HCT116 (cell line): ENCODE data around the gene SLC37A3. TPM values are rescaled to one million over a fixed set of nuclear protein-coding genes. Genes with fewer than 3 reads are reported as not detected.

Experiments used
- ATAC-seq: fragments of 200-7000 bp; cut with Tn5 transposase; 2 replicates; pipeline ENCODE4 v1.9.1; 2020; ENCODE audit warnings: mild to moderate bottlenecking, moderate library complexity
- BruUV-seq: library from RNA; stranded (reverse); fragments of 400-500 nt; replicated peaks from 2 replicates; lab custom pipeline; 2021; lab: Mats Ljungman, UMichigan
- CTCF ChIA-PET: fragments of 300-600 bp; sonication (Branson Sonifier 250); formaldehyde crosslinking; loops from one replicate; lab custom pipeline; 2021; ENCODE audit warnings: antibody characterized with exemption; lab: Charles Lee
- POLR2A ChIA-PET: fragments of 300-600, 350-600 bp; sonication (Branson Sonifier 250); formaldehyde crosslinking; loops from one replicate; lab custom pipeline; 2021; ENCODE audit warnings: antibody characterized with exemption; lab: Charles Lee
- RAD21 ChIA-PET, 2 experiments: fragments of 300-600 bp; sonication (Branson Sonifier 250); formaldehyde crosslinking; loops; one replicate each; lab custom pipeline; 2023; ENCODE audit warnings: low total read pairs in 2 of 2; ENCODE audit not compliant: uncharacterized antibody in 2 of 2, unreplicated experiment in 2 of 2, low non-redundant PET in 1 of 2; lab: Charles Lee
- DNase-seq: peaks from one replicate; pipeline ENCODE4 v3.0.0-alpha.2; 2010; ENCODE audit warnings: low read depth, low spot score
- H2AFZ ChIP-seq: fragments of 200-600 bp; shearing (Covaris generic), sonication (generic); 2 replicates; pipeline ENCODE4 v1.6.1; 2017; ENCODE audit warnings: low read depth, mixed run types, mixed read lengths, antibody characterized with exemption, low read length; ENCODE audit not compliant: poor library complexity, severe bottlenecking
- H3K27ac ChIP-seq: 2 replicates; pipeline ENCODE4 v1.5.1; 2012; ENCODE audit warnings: low read depth, low read length
- H3K27me3 ChIP-seq: fragments of 200-600 bp; sonication (generic); 2 replicates; pipeline ENCODE4 v1.6.1; 2016; ENCODE audit warnings: mixed run types, low read length, mixed read lengths; ENCODE audit not compliant: insufficient read depth
- H3K36me3 ChIP-seq, 2 experiments: fragments of 200-500 bp in 1 of 2; fragments of 200-600 bp in 1 of 2; sonication (Bioruptor generic) in 1 of 2; sonication (generic) in 1 of 2; 2 replicates each; pipeline versions ENCODE4 v1.5.1 to v1.6.1; 2014 to 2016; ENCODE audit warnings: low read length in 2 of 2, inconsistent platforms in 1 of 2, mixed read lengths in 1 of 2, mixed run types in 1 of 2; ENCODE audit not compliant: insufficient read depth in 2 of 2, control insufficient read depth in 1 of 2
- H3K4me1 ChIP-seq, 2 experiments: fragments of 200-600 bp in 1 of 2; sonication (generic) in 1 of 2; 2 replicates each; pipeline versions ENCODE4 v1.5.1 to v1.6.1; 2012 to 2017; ENCODE audit warnings: low read length in 2 of 2, inconsistent platforms in 1 of 2, mild to moderate bottlenecking in 1 of 2, mixed read lengths in 1 of 2, mixed run types in 1 of 2, moderate library complexity in 1 of 2; ENCODE audit not compliant: insufficient read depth in 2 of 2, control insufficient read depth in 1 of 2
- H3K4me2 ChIP-seq: fragments of 200-600 bp; sonication (generic); 2 replicates; pipeline ENCODE4 v1.6.1; 2017; ENCODE audit warnings: mixed run types, low read length, mixed read lengths
- H3K4me3 ChIP-seq, 2 experiments: fragments of 200-600 bp in 1 of 2; sonication (generic) in 1 of 2; replicated peaks in 1 of 2; 2 replicates each; pipeline ENCODE4 v1.5.1; 2011 to 2016; ENCODE audit warnings: low read length in 2 of 2, control low read depth in 1 of 2, low read depth in 1 of 2, mild to moderate bottlenecking in 1 of 2, mixed read lengths in 1 of 2, mixed run types in 1 of 2
- H3K79me2 ChIP-seq: fragments of 200-600 bp; sonication (generic); 2 replicates; pipeline ENCODE4 v1.6.1; 2017; ENCODE audit warnings: mild to moderate bottlenecking, mixed run types, low read length, moderate library complexity, mixed read lengths; ENCODE audit not compliant: insufficient read depth
- H3K9ac ChIP-seq: fragments of 200-600 bp; sonication (generic); 2 replicates; pipeline ENCODE4 v1.6.1; 2016; ENCODE audit warnings: low read length, mixed read lengths
- H3K9me2 ChIP-seq: fragments of 200-600 bp; sonication (generic), shearing (Covaris generic); 2 replicates; pipeline ENCODE4 v1.6.1; 2017; ENCODE audit warnings: mixed run types, mild to moderate bottlenecking, moderate library complexity; ENCODE audit not compliant: insufficient read depth
- H3K9me3 ChIP-seq, 2 experiments: fragments of 200-500 bp in 1 of 2; fragments of 200-600 bp in 1 of 2; sonication (Bioruptor generic) in 1 of 2; sonication (generic) in 1 of 2; 2 replicates each; pipeline ENCODE4 v1.6.1; 2014 to 2017; ENCODE audit warnings: low read length in 2 of 2, mixed read lengths in 2 of 2, inconsistent platforms in 1 of 2, low read depth in 1 of 2, mild to moderate bottlenecking in 1 of 2, mixed run types in 1 of 2, moderate library complexity in 1 of 2; ENCODE audit not compliant: control insufficient read depth in 1 of 2, insufficient read depth in 1 of 2
- H4K20me1 ChIP-seq: fragments of 200-600 bp; sonication (generic), shearing (Covaris generic); 2 replicates; pipeline ENCODE4 v1.6.1; 2017; ENCODE audit warnings: mixed run types, mild to moderate bottlenecking, moderate library complexity; ENCODE audit not compliant: insufficient read depth
- CEBPB ChIP-seq: IDR thresholded peaks from 2 replicates; pipeline ENCODE4 v1.6.1; 2012; ENCODE audit warnings: low read depth
- EGR1 ChIP-seq: IDR thresholded peaks from 2 replicates; pipeline ENCODE4 v1.6.1; 2012; ENCODE audit warnings: low read depth
- ELF1 ChIP-seq: IDR thresholded peaks from 2 replicates; pipeline ENCODE4 v1.6.1; 2012; ENCODE audit warnings: low read depth, borderline replicate concordance
- EZH2 ChIP-seq: fragments of 200-600 bp; sonication (generic); IDR thresholded peaks from 2 replicates; pipeline ENCODE4 v1.6.1; 2017; ENCODE audit warnings: antibody characterized with exemption, mixed run types
- POLR2AphosphoS5 ChIP-seq: IDR thresholded peaks from 2 replicates; pipeline ENCODE4 v1.6.1; 2011; ENCODE audit warnings: mild to moderate bottlenecking, low read depth, low read length, moderate library complexity
- RAD21 ChIP-seq: IDR thresholded peaks from 2 replicates; pipeline ENCODE4 v1.6.1; 2012; ENCODE audit warnings: low read depth, mild to moderate bottlenecking
- SIN3A ChIP-seq: IDR thresholded peaks from 2 replicates; pipeline ENCODE4 v1.6.1; 2012; ENCODE audit warnings: low read depth
- TCF7L2 ChIP-seq: IDR thresholded peaks from 2 replicates; pipeline ENCODE4 v1.7.0; 2011; ENCODE audit warnings: borderline replicate concordance, inconsistent platforms; ENCODE audit not compliant: insufficient read depth, insufficient read length; ENCODE audit errors: extremely low read depth
- ZFX ChIP-seq: fragments of 450-650 bp; IDR thresholded peaks from 2 replicates; pipeline ENCODE4 v1.6.1; 2017
- ZNF274 ChIP-seq: fragments of 200-500 bp; sonication (Bioruptor generic); IDR thresholded peaks from 2 replicates; pipeline ENCODE4 v1.6.1; 2014; ENCODE audit warnings: mild to moderate bottlenecking, low read depth, low read length, inconsistent platforms
- intact Hi-C: fragments of 100-400 bp; cut with micrococcal nuclease; formaldehyde crosslinking; loops from 2 replicates; pipeline ENCODE4 v1.10.0; 2022
- total RNA-seq: library from RNA; stranded (reverse); gene quantifications from one replicate; pipeline ENCODE4 v1.2.1, GENCODE V29; 2021; ENCODE audit not compliant: unreplicated experiment
- TF ChIP-seq, protein P1 (sequence below): IDR thresholded peaks from 2 replicates; pipeline ENCODE4 v1.6.1; 2012

Gene SLC37A3
- total RNA-seq, 1 experiment from 2014 or later: 41.8 TPM

DNA sequence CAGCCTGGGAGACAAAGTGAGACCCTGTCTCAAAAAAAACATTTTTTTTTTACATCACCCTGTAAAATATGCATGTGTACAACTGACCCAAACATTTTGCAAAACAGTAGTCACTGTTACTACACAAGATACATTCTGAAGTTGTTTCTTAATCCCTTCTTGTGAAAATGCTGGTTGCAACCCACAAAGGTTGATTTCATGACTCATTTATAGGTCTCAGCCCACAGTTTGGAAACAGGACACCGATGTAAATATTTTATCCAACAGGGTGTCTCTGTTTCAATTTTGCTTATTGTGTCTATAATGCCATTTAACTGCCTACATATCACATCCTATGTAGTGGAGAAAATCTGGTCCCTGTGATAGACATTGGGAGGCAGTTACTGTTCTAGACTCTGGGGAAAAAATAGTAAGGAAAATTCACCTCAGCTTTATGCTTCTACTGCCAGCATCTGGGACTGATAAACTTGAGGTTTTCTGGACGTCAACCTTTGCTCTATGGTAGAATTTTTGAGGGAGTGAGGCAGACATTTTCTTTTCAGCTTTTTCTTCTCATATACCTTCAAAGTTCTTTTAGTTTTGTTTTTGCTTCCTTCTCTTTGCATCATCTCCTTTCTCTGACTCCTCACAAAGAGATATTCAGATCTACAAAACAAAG lies 4.0 kb upstream of the SLC37A3 start:
- ATAC-seq (no peak), DNase-seq (no peak)
- TF ChIP-seq, protein P1, sequence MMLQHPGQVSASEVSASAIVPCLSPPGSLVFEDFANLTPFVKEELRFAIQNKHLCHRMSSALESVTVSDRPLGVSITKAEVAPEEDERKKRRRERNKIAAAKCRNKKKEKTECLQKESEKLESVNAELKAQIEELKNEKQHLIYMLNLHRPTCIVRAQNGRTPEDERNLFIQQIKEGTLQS: no peak
- no peak for TF ChIP-seq RAD21
- no peak for TF ChIP-seq ZFX
- TF ChIP-seq TCF7L2: no peak
- no peak for TF ChIP-seq ZNF274
- TF ChIP-seq EZH2: no peak
- no peak for TF ChIP-seq EGR1
- TF ChIP-seq ELF1: no peak
- TF ChIP-seq SIN3A: no peak
- no peak for TF ChIP-seq POLR2AphosphoS5
- no peak for TF ChIP-seq CEBPB
- intact Hi-C loops: loop anchor here (5.0 kb wide), 1 partner anchor 225 kb away; the partner anchor contains the start of gene KDM7A
- no TSS peak for BruUV-seq
- ChIA-PET RAD21 (no interaction called here), CTCF (no interaction called here), POLR2A (no interaction called here)
- no peaks in the 10 kb centered on the region for H3K27me3 ChIP-seq
- no peaks in the 10 kb centered on the region for H4K20me1 ChIP-seq
- no peak overlapping the region for H3K9ac ChIP-seq
- no peak overlapping the region for H2AFZ ChIP-seq
- no peaks in the 10 kb centered on the region for H3K9me3 ChIP-seq
- peaks cover 9% of the 10 kb centered on the region for H3K79me2 ChIP-seq
- no peak overlapping the region for H3K4me2 ChIP-seq
- H3K9me2 ChIP-seq: no peaks in the 10 kb centered on the region
- H3K4me3 ChIP-seq: no peak overlapping the region
- H3K27ac ChIP-seq: no peak overlapping the region
- peaks cover 9 to 24% of the 10 kb centered on the region in 2 experiments; a peak in 3 of 4 replicates for H3K4me1 ChIP-seq
- H3K36me3 ChIP-seq: no peaks in the 10 kb centered on the region; a peak in 1 of 4 replicates
